ENCODE results near the gene ECPAS. TPM values are rescaled to one million over a fixed set of nuclear protein-coding genes. Genes with fewer than 3 reads are reported as not detected.

ECPAS gene
- total and polyA plus RNA-seq, 4 donors = 17.4 to 93.2 (median 47.2) TPM

- Histone ChIP-seq H3K4me3 (no peak overlapping the region), H3K4me1 (ENCODE audit: control insufficient read depth in 5 of 5, insufficient read depth in 5 of 5, low read length in 5 of 5) (no peaks in the 10 kb centered on the region), H3K36me3 (ENCODE audit: control insufficient read depth in 4 of 4, insufficient read depth in 4 of 4, low read length in 4 of 4) (peaks cover 12 to 32% (median 23%) of the 10 kb centered on the region in 4 donors), H3K9me3 (ENCODE audit: control insufficient read depth in 4 of 4, insufficient read depth in 3 of 4, low read length in 3 of 4) (no peaks in the 10 kb centered on the region), H3K27me3 (ENCODE audit: control insufficient read depth in 3 of 3, insufficient read depth in 3 of 3, low read length in 2 of 3) (no peaks in the 10 kb centered on the region), H3K9ac (ENCODE audit: insufficient read depth in 1 of 2, low read length in 2 of 2) (no peak overlapping the region), H3K27ac (ENCODE audit: low read depth in 1 of 2, low read length in 1 of 2) (no peak overlapping the region)
- DNase-seq = peak in 2 of 3 donors; percentile 13 to 45
- WGBS, 2 donors = 91 to 94% methylated on average over 6 of the region's 6 CpGs
- TF ChIP-seq CTCF (IDR thresholded peaks at IDR 0.05; ENCODE audit: control extremely low read depth, extremely low read depth) = no peak
- ATAC-seq (ENCODE audit: insufficient read depth, low FRiP score) = no peak
Measured at GRCh38 chr9:111438541-111439235, 45.5 kb downstream of the ECPAS start.

DNA sequence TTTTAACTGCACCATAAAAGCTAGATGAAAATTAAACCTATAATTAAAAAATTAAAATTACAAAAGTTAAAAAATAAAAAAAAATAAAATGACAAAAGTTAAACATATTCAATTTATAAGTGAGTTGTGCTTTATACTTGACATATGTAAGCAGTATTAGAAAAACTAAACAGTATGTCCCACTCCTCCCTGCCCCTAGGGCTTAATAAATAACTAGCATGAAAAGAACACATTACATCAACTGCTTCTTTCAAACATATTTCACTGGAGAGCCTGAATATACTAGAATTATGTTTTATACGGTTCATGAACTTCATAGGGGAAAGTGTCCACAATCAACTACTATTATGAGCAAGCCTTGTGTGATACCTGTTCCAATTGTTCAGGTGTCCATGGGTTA lies 47.6 kb downstream of the ECPAS start:
- ATAC-seq (ENCODE audit: insufficient read depth, low FRiP score) (no peak), DNase-seq (no peak)
- Histone ChIP-seq H3K27ac (ENCODE audit: low read depth in 1 of 2, low read length in 1 of 2) (no peak overlapping the region), H3K4me3 (no peak overlapping the region), H3K36me3 (ENCODE audit: control insufficient read depth in 4 of 4, insufficient read depth in 4 of 4, low read length in 4 of 4) (peaks cover 12 to 33% (median 22%) of the 10 kb centered on the region in 4 donors), H3K9me3 (ENCODE audit: control insufficient read depth in 4 of 4, insufficient read depth in 3 of 4, low read length in 3 of 4) (no peaks in the 10 kb centered on the region), H3K4me1 (ENCODE audit: control insufficient read depth in 5 of 5, insufficient read depth in 5 of 5, low read length in 5 of 5) (no peaks in the 10 kb centered on the region), H3K27me3 (ENCODE audit: control insufficient read depth in 3 of 3, insufficient read depth in 3 of 3, low read length in 2 of 3) (no peaks in the 10 kb centered on the region), H3K9ac (ENCODE audit: insufficient read depth in 1 of 2, low read length in 2 of 2) (no peak overlapping the region)
- no peak for TF ChIP-seq CTCF (IDR thresholded peaks at IDR 0.05; ENCODE audit: control extremely low read depth, extremely low read depth)
- WGBS, 2 donors = 84 to 90% methylated on average over 1 of the region's 1 CpG

- Histone ChIP-seq H3K4me1 (ENCODE audit: control insufficient read depth in 5 of 5, insufficient read depth in 5 of 5, low read length in 5 of 5) (no peaks in the 10 kb centered on the region), H3K9ac (ENCODE audit: insufficient read depth in 1 of 2, low read length in 2 of 2) (no peak overlapping the region), H3K27me3 (ENCODE audit: control insufficient read depth in 3 of 3, insufficient read depth in 3 of 3, low read length in 2 of 3) (no peaks in the 10 kb centered on the region), H3K9me3 (ENCODE audit: control insufficient read depth in 4 of 4, insufficient read depth in 3 of 4, low read length in 3 of 4) (no peaks in the 10 kb centered on the region), H3K36me3 (ENCODE audit: control insufficient read depth in 4 of 4, insufficient read depth in 4 of 4, low read length in 4 of 4) (peaks cover 10 to 31% (median 18%) of the 10 kb centered on the region in 4 donors), H3K27ac (ENCODE audit: low read depth in 1 of 2, low read length in 1 of 2) (no peak overlapping the region), H3K4me3 (no peak overlapping the region)
- WGBS, 2 donors = 74 to 87% methylated on average over 3 of the region's 3 CpGs
- no peak for ATAC-seq (ENCODE audit: insufficient read depth, low FRiP score)
- no peak for TF ChIP-seq CTCF (IDR thresholded peaks at IDR 0.05; ENCODE audit: control extremely low read depth, extremely low read depth)
- DNase-seq = peak in 1 of 3 donors; percentile 18
Measured at GRCh38 chr9:111433082-111433481, 51.1 kb downstream of the ECPAS start.
